ENCODE results near the gene PRR19.

PRR19 gene

GRCh38 chr19:42273407-42274064 is 28.4 kb upstream of the PRR19 start:
- TF ChIP-seq CTCF (conservative IDR thresholded peaks at IDR 0.05) (no peak), ZFX (IDR thresholded peaks at IDR 0.05) (no peak)
- H3K27ac ChIP-seq = no peak overlapping the region

DNA sequence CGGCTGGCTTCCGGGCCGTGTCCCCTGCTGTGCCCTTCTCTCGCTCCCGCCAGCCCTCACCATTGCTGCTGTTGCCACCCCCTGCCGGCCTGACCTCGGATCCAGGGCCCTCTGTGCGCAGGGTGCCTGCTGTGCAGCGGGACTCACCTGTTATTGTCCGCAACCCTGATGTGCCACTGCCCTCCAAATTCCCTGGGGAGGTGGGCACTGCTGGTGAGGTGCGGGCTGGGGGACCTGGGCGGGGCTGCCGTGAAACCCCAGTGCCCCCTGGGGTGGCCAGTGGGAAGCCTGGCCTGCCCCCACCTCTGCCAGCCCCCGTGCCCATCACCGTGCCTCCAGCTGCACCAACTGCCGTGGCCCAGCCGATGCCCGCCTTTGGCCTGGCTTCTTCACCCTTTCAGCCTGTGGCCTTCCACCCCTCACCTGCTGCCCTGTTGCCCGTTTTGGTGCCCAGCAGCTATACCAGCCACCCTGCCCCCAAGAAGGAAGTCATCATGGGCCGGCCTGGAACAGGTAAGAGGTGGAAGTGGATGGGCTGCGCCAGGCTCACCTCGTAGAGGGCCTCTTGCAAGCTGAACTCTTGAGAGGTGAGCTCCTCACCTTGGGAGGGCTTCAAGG is 27.8 kb upstream of the PRR19 start:
- TF ChIP-seq ZFX (IDR thresholded peaks at IDR 0.05) (no peak), CTCF (conservative IDR thresholded peaks at IDR 0.05) (no peak)
- no peak overlapping the region for H3K27ac ChIP-seq

DNA sequence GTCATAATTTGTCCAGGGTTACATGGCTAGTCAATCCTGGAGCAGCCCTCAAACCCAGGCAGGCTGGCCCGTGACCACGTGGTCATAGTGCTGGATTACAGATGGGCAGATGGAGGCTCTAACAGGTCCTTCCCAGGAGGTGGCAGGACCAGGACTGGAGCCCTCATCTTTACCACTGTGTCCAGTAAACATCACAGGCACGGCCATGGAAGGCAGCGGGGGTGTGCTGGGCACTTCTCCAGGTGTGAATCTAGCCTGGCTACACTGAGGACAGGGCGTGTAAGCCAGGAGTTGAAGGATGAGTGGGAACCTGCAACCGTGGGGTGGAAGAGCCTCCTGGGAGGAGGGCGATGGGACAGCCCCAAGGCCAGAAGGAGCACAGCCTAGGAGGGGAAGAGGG is 26.8 kb upstream of the PRR19 start:
- TF ChIP-seq CTCF (conservative IDR thresholded peaks at IDR 0.05) (no peak), ZFX (IDR thresholded peaks at IDR 0.05) (no peak)
- no peak overlapping the region for H3K27ac ChIP-seq

GRCh38 chr19:42275517-42275916 is 26.4 kb upstream of the PRR19 start:
- TF ChIP-seq ZFX (IDR thresholded peaks at IDR 0.05) (no peak), CTCF (conservative IDR thresholded peaks at IDR 0.05) (no peak)
- H3K27ac ChIP-seq = no peak overlapping the region

- H3K27ac ChIP-seq = no peak overlapping the region
Measured at GRCh38 chr19:42276284-42276683, 25.6 kb upstream of the PRR19 start.

GRCh38 chr19:42276821-42277220 is 25.1 kb upstream of the PRR19 start:
- H3K27ac ChIP-seq = no peak overlapping the region

More at GRCh38 chr19:42276284-42276683, 25.6 kb upstream of the PRR19 start:
- TF ChIP-seq ZFX (IDR thresholded peaks at IDR 0.05) (no peak), CTCF (conservative IDR thresholded peaks at IDR 0.05) (no peak)

More at GRCh38 chr19:42276821-42277220, 25.1 kb upstream of the PRR19 start:
- TF ChIP-seq CTCF (conservative IDR thresholded peaks at IDR 0.05) (no peak), ZFX (IDR thresholded peaks at IDR 0.05) (no peak)

Measured in C4-2B (cell line).